Measurements from ENCODE around the gene FRMPD2.
"Not testable (repeated sequence)": the region's sequence is repeated elsewhere in the genome, so short reads cannot be mapped to it uniquely, and the experiment has no call there.

The FRMPD2 gene

GRCh38 chr10:48192881-48193450, 81.5 kb downstream of the FRMPD2 start:
- Mint-ChIP-seq H3K4me1 (no peaks in the 10 kb centered on the region), H3K4me3 (no peak overlapping the region), H3K9me3 (no peaks in the 10 kb centered on the region), H3K36me3 (ENCODE audit: low read depth) (no peaks in the 10 kb centered on the region), H3K27me3 (ENCODE audit: low read depth) (no peaks in the 10 kb centered on the region), H3K27ac (no peak overlapping the region)
- no peak for TF ChIP-seq CTCF (IDR thresholded peaks at IDR 0.05; ENCODE audit: unreplicated experiment in 3 of 3)

- TF ChIP-seq CTCF (IDR thresholded peaks at IDR 0.05; ENCODE audit: unreplicated experiment in 3 of 3) = no peak
- Mint-ChIP-seq H3K27ac (peak overlapping the region in 2 of 3 experiments; percentile 44 to 48), H3K27me3 (ENCODE audit: low read depth) (peaks cover 11% of the 10 kb centered on the region), H3K36me3 (ENCODE audit: low read depth) (no peaks in the 10 kb centered on the region), H3K4me1 (no peaks in the 10 kb centered on the region), H3K9me3 (no peaks in the 10 kb centered on the region), H3K4me3 (no peak overlapping the region)
Measured at GRCh38 chr10:48187713-48188485, 86.6 kb downstream of the FRMPD2 start.

- no peaks in the 10 kb centered on the region for H3K36me3 Mint-ChIP-seq (ENCODE audit: low read depth)
- H3K4me3 Mint-ChIP-seq = no peak overlapping the region
- H3K27ac Mint-ChIP-seq = no peak overlapping the region
Measured at GRCh38 chr10:48187126-48187525, 87.4 kb downstream of the FRMPD2 start.

GRCh38 chr10:48186264-48186804, 88.2 kb downstream of the FRMPD2 start:
- H3K27ac Mint-ChIP-seq; H3K9me3 Mint-ChIP-seq; H3K36me3 Mint-ChIP-seq (ENCODE audit: low read depth); H3K4me1 Mint-ChIP-seq; H3K4me3 Mint-ChIP-seq: not testable (repeated sequence)
- peaks cover 13% of the 10 kb centered on the region for H3K27me3 Mint-ChIP-seq (ENCODE audit: low read depth)

More at GRCh38 chr10:48187126-48187525, 87.4 kb downstream of the FRMPD2 start:
- H3K4me1 Mint-ChIP-seq = no peaks in the 10 kb centered on the region
- H3K9me3 Mint-ChIP-seq = no peaks in the 10 kb centered on the region
- TF ChIP-seq CTCF (IDR thresholded peaks at IDR 0.05; ENCODE audit: unreplicated experiment in 3 of 3) = no peak
- H3K27me3 Mint-ChIP-seq (ENCODE audit: low read depth) = peaks cover 13% of the 10 kb centered on the region

GRCh38 chr10:48184224-48184623, 90.3 kb downstream of the FRMPD2 start:
- Mint-ChIP-seq H3K27me3 (ENCODE audit: low read depth) (peaks cover 13% of the 10 kb centered on the region), H3K36me3 (ENCODE audit: low read depth) (no peaks in the 10 kb centered on the region), H3K4me3 (no peak overlapping the region), H3K9me3 (no peaks in the 10 kb centered on the region), H3K4me1 (no peaks in the 10 kb centered on the region), H3K27ac (no peak overlapping the region)
- TF ChIP-seq CTCF (IDR thresholded peaks at IDR 0.05; ENCODE audit: unreplicated experiment in 3 of 3) = no peak

- not testable (repeated sequence) for H3K27me3 Mint-ChIP-seq (ENCODE audit: low read depth); H3K9me3 Mint-ChIP-seq; H3K4me3 Mint-ChIP-seq; H3K36me3 Mint-ChIP-seq (ENCODE audit: low read depth); H3K4me1 Mint-ChIP-seq; H3K27ac Mint-ChIP-seq
Measured at GRCh38 chr10:48172715-48173114, 101.8 kb downstream of the FRMPD2 start.

- not testable (repeated sequence) for H3K9me3 Mint-ChIP-seq; H3K4me3 Mint-ChIP-seq; H3K36me3 Mint-ChIP-seq (ENCODE audit: low read depth); H3K4me1 Mint-ChIP-seq; H3K27me3 Mint-ChIP-seq (ENCODE audit: low read depth); H3K27ac Mint-ChIP-seq
- TF ChIP-seq CTCF (IDR thresholded peaks at IDR 0.05; ENCODE audit: unreplicated experiment in 3 of 3) = peak in 1 of 3 experiments; percentile 16
Measured at GRCh38 chr10:48160670-48161069, 113.8 kb downstream of the FRMPD2 start.

- H3K27me3 Mint-ChIP-seq (ENCODE audit: low read depth); H3K9me3 Mint-ChIP-seq; H3K4me3 Mint-ChIP-seq; H3K27ac Mint-ChIP-seq; H3K36me3 Mint-ChIP-seq (ENCODE audit: low read depth); H3K4me1 Mint-ChIP-seq: not testable (repeated sequence)
Measured at GRCh38 chr10:48160163-48160562, 114.3 kb downstream of the FRMPD2 start.

GRCh38 chr10:48154211-48155140, 120.0 kb downstream of the FRMPD2 start:
- not testable (repeated sequence) for H3K9me3 Mint-ChIP-seq; H3K27ac Mint-ChIP-seq; H3K4me1 Mint-ChIP-seq; H3K27me3 Mint-ChIP-seq (ENCODE audit: low read depth); H3K36me3 Mint-ChIP-seq (ENCODE audit: low read depth); H3K4me3 Mint-ChIP-seq

Data from nephron (organoid).